Suppressor macrophage treated with lipopolysaccharide for 1 hour (primary cell): ENCODE results near the gene SIX2.

Experiments used
- DNase-seq, 3 donors: peaks; one replicate each; pipeline ENCODE4 v3.0.0-alpha.2; 2020 to 2022

Gene SIX2

DNA sequence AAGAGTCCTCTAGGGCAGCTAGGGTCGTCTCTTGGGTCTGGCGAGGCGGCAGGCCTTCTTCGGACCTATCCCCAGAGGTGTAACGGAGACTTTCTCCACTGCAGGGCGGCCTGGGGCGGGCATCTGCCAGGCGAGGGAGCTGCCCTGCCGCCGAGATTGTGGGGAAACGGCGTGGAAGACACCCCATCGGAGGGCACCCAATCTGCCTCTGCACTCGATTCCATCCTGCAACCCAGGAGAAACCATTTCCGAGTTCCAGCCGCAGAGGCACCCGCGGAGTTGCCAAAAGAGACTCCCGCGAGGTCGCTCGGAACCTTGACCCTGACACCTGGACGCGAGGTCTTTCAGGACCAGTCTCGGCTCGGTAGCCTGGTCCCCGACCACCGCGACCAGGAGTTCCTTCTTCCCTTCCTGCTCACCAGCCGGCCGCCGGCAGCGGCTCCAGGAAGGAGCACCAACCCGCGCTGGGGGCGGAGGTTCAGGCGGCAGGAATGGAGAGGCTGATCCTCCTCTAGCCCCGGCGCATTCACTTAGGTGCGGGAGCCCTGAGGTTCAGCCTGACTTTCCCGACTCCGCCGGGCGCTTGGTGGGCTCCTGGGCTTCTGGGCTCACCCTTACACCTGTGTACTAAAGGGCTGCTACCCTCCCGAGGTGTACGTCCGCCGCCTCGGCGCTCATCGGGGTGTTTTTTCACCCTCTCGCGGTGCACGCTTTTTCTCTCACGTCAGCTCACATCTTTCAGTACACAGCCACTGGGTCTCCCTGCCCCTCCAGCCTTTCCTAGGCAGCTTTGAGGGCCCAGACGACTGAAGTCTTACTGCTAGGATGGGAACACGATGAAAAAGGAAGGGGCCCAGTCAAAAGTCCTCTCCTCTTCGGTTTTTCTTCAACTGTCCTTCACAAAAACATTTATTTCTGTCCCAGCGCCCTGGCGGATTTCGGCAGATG, 8.1 kb downstream of the SIX2 start:
- peak in 1 of 3 donors; percentile 41 for DNase-seq

DNA sequence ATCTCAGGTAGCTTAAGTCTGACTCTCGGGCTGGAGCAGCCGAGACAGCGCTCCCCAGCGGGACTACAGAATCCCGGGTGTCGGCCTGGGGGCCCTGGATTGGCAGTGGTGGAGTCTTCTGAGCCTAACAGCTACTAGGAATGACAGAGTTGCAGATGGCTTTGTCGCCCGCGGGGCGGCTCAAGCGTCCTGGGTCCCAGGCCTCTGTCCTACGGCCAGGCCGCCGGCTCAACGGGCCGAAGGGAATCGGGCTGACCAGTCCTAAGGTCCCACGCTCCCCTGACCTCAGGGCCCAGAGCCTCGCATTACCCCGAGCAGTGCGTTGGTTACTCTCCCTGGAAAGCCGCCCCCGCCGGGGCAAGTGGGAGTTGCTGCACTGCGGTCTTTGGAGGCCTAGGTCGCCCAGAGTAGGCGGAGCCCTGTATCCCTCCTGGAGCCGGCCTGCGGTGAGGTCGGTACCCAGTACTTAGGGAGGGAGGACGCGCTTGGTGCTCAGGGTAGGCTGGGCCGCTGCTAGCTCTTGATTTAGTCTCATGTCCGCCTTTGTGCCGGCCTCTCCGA, 8.8 kb downstream of the SIX2 start:
- DNase-seq, result no peak

DNA sequence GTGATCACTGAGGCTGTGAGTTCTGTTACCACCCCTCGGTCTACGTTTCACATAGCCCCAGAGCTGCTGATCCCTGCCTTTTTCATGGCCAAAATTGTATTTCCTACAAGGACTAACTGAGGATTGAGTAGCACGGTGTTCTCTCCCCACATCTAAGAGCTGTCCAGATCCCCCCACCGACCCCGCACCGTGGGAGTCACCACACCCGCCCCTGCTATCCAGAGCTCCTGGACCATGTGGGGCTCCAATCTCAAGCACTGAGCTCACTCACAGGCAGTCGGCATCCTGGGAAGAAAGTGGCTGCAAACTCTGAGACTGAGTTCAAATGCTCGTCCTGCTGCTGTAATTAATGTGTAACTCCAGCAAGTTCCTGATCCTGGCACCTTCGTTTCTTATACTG, 9.7 kb downstream of the SIX2 start:
- no peak for DNase-seq

DNA sequence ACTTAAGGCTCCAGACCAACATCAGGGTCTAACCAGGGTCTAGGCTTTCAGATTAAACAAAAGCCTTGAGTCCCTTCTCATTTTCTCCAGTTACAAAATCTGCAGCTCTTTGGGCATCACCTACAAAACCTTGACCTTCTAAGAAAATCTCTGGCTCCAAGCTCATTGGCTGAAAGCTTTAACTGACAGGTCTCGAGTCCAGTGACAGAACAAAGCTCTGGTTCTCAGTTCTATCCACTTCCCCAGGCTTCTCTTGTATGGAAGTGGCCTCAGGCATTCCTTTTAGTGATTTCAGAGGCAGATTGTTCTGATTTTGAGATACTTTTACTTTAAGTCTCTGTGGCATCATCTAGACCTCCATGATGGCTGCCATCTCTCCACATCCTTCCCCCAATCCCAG, 11.3 kb downstream of the SIX2 start:
- DNase-seq, result no peak

DNA sequence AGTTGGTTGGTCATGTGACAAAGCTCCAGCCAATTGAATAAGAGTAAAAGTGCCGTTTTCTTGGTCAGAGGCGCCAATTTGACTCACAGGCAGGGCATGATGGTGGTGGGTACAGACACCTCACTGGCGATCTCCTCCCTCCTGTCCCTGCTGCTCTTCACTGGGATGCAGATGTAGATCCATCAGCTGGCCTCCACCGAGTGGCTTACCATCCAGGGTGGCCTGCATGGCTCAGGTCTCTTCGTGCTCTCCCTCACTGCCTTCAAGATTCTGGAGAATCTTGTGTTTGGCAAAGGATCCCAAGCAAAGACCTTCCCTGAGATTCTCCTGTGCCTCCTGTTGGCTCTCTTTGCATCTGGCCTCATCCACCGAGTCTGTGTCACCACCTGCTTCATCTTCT, 12.9 kb downstream of the SIX2 start:
- no peak for DNase-seq

DNA sequence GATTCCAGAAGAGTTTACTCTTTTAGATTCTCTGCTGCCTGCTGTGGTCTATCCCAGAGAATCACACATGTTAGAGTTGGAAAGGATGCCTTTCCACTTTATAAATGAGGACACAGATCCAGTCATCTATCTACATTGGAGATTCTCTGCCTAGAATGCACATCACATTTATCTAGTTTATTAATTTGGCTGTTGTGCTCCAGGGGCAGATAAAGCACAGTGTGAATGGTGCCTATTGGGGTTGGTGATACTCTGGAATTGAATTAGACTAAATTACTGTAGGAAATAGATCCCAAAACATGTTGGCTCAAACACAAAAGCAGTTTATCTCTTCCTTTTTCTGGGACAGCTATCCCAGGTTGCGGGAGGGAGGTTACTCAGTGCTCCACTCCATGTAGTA, 14.9 kb downstream of the SIX2 start:
- no peak for DNase-seq

DNA sequence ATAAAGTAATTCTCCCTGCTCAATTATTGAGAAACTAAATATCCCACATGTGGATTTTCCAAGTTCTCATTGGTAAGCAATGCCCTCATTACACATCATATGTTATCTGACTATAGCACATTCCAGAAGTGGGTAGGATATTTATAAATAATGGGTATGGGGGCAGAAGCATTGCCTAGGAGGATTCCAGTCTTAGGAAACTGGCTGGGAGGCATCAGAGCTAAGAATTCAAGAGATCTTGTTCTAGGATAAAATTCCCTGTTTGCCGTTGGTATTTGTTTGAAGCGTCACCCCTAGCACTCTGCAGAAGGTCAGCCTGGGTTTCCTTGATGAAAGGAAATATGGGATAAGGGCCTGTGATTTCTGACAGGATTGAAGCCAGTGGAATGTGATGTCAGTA, 20.1 kb downstream of the SIX2 start:
- DNase-seq, result no peak

DNA sequence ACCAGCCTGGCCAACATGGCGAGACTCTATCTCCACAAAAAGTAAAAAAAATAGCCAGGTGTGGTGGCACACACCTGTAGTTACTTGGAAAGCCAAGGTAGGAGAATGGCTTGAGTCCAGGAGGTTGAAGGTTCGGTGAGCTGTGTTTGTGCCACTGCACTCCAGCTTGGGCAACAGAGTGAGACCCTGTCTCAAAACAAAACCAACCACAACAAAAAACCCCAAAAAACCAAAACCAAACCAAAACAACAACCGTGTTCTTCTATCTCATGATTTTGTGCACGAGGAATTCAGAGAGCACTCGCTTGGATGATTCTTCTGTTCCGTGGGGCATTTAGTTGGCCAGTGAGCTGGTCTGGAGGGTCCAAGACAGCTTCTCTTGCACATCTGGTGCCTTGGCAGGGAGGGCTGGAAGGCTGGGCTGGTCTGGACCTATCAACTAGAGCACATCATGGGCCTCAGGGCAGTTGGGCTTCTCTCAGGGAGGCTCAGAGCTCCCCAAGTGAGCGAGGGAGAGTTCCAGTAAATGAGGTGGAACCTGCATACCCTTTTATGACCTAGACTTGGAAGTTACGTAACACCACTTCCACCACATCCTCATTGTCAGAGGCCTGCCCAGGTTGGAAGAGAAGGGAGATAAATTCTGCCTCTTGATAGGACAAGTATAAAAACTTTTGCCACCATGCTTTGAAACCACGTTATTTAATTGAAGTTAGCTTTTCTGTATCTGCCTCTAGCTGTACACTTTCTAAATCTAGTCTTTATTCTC, 25.2 kb downstream of the SIX2 start:
- DNase-seq, result no peak

DNA sequence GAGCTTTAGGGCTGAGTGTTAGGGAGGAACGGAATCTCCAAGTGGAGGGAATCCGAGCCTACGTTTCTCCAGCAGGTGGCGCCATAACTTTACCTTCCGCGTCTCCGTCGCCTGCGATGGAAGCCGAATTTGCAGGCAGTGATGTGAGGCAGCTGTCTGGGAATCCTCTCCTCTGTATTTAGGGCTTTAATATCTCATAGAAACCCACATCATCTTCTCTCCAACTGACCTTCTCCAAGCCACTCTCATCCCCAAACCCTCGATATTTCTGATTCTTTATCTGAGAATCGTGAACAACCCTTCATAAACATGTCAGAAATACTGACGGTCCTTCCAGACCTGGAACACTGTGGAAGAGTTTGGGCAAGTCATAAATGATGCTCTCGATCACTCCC, 27.5 kb downstream of the SIX2 start:
- DNase-seq, result peak; percentile 67 to 89 (median 87)

DNA sequence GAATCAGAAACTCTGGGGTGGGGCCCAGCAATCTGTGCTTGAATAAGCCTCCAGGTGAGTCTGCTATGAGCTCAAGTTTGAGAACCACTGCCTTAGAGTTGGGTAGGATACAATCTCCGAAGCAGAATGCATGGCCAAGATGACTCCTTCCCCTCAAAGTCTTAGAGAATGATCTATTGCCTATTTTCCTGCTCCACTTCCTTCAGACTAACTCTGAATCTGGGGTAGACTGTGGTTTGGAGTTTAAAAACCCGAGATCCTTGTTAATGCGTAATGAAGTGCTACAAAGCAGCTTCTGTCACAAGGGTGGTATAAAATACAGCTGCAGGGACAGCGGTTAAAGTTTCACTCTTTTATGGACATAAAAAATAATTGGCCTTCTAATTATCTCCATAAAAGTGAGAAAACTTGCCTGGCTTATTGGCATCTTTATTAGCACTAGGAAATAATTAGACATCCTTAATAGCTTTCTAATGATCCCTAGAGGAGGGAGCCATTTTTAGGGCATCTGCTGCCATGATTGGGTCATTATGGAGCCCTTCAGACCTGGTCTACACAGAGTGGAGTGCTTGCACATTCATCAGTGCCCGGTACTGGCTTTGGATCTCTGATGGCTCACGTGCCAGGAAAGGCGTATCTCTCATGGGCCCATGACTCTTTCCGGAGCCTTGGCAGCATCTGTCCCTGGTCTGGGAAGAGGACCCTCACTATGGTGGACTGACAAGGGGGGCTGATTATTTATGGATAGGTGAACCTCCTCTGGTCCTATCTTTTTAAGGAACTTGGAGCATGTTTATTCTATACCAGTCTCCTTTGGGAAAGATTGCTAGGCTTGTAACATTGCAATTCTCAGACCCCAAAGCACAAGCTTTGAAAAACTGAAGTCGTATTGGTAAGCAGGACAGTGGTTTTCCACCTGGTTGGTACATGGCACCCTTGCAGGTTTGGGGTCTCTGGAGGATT, 28.2 kb downstream of the SIX2 start:
- no peak for DNase-seq

DNA sequence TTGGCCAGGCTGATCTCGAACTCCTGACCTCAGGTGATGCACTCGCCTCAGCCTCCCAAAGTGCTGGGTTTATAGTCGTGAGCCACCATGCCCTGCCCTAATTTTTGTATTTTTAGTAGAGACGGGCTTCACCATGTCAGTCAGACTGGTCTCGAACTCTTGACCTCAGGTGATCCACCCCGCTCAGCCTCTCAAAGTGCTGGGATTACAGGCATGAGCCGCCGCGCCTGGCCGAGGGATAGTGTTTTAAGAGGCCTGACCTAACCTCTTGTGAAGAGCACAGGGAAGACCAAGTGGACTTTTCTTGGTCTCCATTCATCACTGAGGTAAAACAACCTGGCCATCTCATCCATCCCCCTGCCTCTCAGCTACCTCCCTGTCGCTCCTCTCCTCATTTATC, 29.7 kb downstream of the SIX2 start:
- DNase-seq, result no peak

DNA sequence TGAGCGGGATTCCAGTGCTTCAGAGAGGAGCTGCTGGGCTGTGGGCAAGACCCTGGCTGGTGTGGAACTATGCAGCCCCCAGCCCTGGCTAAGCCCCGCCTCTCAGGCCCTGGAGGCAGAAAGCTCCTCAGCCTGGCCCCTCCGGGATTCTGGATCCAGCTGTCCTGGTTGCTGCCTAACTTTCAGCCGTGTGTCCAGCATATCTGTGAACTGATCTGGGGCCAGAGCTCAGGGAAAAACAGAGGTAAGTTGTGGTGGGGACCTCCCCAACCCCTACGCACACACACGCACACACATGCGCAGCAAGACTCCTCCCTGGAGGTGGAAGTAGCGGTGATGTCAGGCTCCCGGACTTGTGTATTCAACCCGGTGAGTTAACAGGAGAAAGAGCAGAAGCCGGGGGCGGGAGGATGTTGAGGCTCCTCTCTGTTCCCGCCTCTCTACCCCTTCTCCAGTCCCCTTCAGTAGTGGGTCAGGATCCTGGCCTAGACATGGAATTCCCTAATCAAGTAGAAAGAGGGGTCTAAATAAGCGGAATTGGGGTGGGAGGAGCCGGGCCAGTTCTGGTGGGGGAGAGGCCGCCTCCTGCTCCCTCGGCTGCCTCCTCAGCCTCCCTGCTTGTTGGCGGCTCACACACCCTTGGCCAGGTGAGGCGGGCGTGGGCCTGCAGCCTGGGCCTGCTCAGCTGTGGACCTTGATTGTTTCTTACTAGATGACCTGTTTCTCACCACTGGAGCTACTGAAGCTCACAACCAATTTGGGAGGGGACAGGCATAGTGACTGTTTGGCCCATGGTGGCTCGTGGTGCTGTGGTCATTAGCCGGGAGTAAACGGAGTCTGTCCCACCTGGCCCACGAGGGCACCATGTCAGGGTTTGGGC, 33.4 kb downstream of the SIX2 start:
- peak in 2 of 3 donors; percentile 24 to 33 for DNase-seq

DNA sequence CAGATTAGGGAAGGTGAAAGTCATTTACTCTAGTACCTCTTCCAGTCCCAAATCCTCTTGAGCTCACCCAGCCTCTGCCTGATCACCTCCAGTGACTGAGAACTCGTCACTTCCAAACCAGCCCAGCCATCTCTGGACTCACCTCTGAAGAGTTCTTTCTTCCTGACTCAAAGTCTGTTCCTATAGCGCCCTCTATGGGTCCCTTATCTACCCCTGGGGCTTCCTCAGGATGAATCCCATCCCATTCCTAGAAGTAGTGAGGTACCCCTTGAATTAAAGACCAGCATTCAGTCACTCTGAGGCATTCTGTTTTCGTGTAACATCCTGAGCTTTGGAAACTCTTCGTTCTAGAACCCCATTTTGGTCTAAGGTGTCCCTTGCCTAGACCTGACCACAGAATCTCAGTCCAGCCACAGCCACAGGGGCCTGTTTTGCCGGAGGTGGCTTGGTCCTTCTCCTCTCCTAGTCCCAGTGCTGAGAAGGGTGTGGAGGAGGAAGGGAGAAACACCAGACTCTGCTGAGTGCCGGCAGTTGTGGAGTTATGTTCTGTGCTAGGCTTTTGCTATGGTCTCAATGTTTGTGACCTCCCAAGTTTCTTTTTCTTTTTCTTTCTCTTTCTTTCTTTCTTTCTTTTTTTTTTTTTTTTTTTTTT, 35.1 kb downstream of the SIX2 start:
- peak; percentile 74 to 91 (median 84) for DNase-seq

DNA sequence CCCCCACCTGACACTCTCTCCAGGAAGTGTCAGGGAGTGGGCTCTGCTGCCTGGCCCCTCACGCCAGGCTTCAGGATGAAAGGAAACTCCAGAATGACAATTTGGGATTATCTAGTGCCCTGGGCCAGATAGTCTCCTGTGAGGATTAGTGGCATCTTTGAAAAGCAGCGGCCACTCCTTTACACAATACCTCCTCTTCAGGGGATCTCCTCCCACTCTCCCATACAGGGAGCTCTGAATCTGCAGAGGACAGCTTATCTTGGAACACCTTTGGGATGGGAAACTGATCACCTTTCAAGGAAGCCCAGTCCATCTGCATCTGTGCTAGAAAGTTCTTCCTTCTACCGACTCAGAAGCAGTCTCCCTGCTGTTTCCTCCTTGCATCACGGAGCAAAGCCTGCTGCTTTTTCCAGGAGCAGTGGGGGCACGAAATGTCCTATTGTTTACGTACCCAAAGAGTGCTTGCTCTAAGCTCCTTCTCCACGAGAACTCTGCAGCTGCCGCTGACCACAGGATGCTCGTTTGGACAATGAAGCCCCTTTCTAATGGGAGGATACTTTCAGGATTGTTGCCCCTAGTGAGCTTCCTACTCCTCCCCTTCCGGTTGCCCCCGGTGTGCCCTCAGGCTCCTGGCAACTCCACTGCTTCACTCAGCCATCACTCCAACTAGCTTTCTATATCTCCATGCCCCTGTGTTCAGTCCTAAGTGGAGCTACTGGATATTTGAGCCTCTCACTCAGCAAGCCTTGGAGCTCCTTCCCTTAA, 36.3 kb downstream of the SIX2 start:
- DNase-seq, result no peak

DNA sequence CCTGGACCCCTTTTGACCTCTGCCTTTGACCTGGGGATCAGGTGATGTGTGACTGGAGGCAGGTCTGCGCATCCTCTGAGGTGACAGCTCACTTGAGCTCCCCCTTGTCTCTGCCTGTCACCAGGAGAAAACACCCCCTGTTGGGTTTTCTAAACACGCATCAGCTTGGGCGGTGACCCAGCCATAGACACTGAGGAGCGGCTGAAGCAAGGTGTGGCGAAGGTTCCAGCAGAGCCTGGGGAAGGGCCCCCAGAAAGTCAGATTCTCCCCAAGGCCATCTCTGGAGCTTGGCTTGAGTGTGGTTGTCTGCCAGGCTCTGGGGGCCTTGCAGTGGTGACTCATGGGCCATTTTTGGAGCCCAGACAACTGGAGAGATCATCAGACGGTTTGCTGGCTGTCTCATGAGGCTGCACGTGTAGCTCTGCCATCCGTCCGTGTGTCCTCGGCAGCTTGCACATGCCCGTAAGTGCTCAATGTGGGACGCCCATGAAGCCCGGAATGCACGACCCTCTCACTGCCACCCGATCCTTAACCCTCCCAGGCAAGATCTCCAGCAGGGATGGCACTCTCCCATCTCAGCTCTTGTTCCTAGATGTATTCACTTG, 38.3 kb downstream of the SIX2 start:
- no peak for DNase-seq

DNA sequence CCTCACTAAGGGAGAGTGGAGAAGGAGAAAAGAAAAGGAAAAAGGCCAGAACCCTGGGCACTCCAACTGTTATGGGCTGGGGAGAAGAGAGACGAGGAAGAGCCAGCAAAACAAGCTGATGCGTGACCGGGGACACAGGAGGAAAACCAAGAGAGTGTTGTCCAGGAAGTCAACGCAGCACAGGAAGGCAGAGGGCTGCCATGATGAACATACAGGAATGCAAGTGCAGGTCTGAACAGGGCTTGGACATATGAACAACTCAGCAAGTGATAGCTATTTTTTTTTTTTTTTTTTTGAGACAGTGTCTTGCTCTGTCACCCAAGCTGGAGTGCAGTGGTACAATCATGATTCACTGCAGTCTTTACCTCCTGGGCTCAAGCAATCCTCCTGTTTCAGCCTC, 39.3 kb downstream of the SIX2 start:
- no peak for DNase-seq

DNA sequence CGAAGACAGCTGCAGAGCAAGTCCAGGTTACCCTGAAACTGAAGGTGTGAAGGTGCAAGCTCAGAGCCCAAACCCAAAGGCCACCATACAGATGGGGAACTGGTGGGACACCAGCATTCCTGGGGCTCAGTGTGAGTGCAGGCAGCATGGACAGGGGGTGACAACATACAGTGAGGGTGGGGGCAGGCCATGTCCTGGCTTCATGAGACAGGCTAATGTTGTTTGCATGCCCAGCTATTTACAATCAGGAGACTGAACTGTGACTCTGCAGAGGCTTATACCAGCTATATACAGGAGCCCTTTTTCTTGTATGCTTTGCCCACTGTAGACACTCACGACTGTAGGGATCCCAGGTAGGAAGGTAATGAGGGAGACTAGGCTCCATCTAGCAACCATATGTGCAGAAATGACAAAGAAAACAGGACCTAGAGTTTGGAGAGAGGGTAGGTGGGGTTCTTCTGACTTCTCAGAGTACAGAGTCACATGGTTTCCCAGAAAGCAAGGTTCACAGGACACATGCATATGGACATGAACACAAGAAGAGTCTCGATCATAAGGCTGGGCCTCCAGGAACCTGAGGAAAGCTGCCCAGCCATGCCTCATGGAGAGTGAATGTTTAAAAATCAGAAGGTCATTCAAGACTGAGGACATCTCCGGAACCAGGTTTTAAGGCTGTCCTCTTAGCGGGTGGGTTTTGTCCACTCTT, 41.4 kb downstream of the SIX2 start:
- DNase-seq, result no peak

DNA sequence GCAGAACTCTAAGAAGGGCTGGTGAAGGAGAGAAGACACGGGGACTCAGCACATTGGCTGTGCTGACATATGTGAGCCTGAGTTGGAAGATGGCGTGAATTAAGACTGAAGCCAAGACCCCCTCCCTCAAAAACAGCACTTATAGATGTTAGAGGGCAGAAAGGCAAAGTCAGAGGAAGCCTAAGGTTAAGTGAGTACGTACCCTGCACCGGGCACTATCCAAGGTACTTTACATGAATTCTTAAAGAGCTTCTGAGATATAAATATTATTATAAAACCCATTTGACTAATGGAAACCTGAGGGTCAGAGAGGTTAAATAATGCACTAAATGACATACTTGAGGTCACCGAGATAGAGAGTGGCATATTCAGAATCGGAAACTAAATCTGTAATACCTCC, 42.2 kb downstream of the SIX2 start:
- no peak for DNase-seq

DNA sequence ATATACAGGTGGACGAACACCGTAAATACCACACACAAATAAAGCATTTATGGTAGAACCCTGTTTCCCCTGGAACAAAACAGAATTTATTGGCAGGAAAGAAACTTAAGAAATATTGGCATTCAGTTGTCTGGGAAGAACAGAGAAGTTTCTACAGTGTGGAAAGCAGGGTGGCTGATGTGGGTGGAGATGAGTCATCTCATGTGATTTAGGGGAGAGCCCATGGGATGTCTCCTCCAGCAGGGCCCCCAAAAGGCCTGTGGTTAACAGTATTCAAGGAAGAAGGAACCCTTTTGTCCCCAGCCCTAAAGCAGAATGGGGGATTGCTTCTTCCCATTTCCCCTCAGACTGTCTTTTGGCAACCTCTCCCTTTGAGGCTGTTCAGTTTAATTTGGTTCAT, 43.6 kb downstream of the SIX2 start:
- peak; percentile 91 for DNase-seq
